ENCODE data around the gene MPZL1. TPM values are rescaled to one million over a fixed set of nuclear protein-coding genes. Genes with fewer than 3 reads are reported as not detected.

The MPZL1 gene
- total RNA-seq, 3 donors from 2014 or later: 95.6 to 117 (median 103) TPM

DNA sequence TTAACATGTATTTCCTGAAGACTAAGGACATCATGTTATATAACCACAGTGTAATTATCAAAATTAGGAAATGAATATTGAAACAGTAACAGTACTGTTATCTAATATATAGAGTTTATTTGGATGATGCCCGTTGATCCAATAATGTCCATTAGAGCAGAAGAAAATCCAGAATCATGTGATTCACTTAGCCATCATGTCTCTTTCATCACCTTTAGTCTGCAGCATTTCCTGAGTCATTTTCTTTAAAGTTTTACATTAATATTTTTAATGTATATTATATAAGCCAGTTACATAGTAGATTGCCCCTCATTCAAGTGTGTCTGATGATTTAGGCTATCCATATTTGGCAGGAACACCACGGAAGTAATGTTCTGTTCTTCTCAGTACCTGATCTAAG is 28.9 kb downstream of the MPZL1 start:
- DNase-seq (no peak), ATAC-seq (no peak)
- Histone ChIP-seq H3K36me3 (ENCODE audit: low read depth) (no peaks in the 10 kb centered on the region), H3K4me3 (no peak overlapping the region), H3K4me1 (ENCODE audit: low read depth) (peaks cover 24% of the 10 kb centered on the region), H3K9me3 (no peaks in the 10 kb centered on the region)
- intact Hi-C loops (cut with DNase I, micrococcal nuclease): no loop called here
- TF ChIP-seq, protein P1, sequence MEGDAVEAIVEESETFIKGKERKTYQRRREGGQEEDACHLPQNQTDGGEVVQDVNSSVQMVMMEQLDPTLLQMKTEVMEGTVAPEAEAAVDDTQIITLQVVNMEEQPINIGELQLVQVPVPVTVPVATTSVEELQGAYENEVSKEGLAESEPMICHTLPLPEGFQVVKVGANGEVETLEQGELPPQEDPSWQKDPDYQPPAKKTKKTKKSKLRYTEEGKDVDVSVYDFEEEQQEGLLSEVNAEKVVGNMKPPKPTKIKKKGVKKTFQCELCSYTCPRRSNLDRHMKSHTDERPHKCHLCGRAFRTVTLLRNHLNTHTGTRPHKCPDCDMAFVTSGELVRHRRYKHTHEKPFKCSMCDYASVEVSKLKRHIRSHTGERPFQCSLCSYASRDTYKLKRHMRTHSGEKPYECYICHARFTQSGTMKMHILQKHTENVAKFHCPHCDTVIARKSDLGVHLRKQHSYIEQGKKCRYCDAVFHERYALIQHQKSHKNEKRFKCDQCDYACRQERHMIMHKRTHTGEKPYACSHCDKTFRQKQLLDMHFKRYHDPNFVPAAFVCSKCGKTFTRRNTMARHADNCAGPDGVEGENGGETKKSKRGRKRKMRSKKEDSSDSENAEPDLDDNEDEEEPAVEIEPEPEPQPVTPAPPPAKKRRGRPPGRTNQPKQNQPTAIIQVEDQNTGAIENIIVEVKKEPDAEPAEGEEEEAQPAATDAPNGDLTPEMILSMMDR (IDR thresholded peaks at IDR 0.05): no peak

DNA sequence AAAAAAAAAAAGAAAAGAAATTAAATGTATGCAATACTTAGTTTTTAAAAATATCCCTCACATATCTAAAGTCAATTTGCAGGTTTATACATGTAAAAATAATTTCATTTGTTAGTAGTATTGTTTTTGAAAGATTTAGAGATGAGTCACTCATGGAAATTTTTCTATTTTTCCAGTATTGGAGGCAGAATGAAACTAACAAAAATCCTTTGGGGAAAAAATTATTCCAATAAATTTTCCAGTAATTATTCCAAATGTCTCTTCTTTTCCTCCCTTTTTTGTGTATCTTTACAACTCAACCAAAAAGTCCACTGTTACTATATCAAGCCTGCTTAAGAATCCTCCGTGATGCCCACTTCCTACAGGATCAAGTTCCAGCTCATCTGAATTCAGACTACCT is 29.9 kb downstream of the MPZL1 start:
- TF ChIP-seq, protein P1 (IDR thresholded peaks at IDR 0.05): no peak
- Histone ChIP-seq H3K9me3 (no peaks in the 10 kb centered on the region), H3K4me1 (ENCODE audit: low read depth) (peaks cover 25% of the 10 kb centered on the region), H3K36me3 (ENCODE audit: low read depth) (no peaks in the 10 kb centered on the region), H3K4me3 (no peak overlapping the region)
- DNase-seq (no peak), ATAC-seq (no peak)
- intact Hi-C loops (cut with DNase I, micrococcal nuclease): no loop called here

GRCh38 chr1:167752219-167752985 is 30.6 kb downstream of the MPZL1 start:
- H3K36me3 ChIP-seq (ENCODE audit: low read depth): no peaks in the 10 kb centered on the region
- no peak overlapping the region for H3K4me3 ChIP-seq
- DNase-seq: no peak
- no peak for ATAC-seq
- no peaks in the 10 kb centered on the region for H3K9me3 ChIP-seq
- TF ChIP-seq, protein P1 (IDR thresholded peaks at IDR 0.05): no peak
- H3K4me1 ChIP-seq (ENCODE audit: low read depth): peaks cover 32% of the 10 kb centered on the region
- intact Hi-C loops (cut with DNase I, micrococcal nuclease): no loop called here

DNA sequence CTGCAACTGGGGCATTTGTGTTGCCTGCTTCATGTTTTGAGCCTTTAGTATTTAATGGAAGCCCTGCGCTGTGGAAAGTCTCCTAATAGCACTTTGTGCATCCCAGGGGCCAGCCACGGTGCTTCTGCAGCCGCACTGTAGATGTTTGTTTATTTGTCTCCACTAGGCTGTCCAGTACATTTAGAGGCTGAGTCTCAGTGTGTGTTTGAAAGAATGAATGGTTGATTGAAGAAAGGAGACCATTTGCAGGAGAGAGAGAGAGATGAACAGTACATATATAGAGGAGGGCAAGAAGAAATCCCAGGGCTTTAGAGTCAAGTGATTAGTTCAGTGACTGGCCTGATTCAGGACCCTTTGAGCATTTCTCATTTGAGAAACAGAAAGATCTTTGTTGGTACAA is 33.9 kb downstream of the MPZL1 start:
- Histone ChIP-seq H3K4me1 (ENCODE audit: low read depth) (peaks cover 44% of the 10 kb centered on the region), H3K9me3 (no peaks in the 10 kb centered on the region), H3K36me3 (ENCODE audit: low read depth) (no peaks in the 10 kb centered on the region), H3K4me3 (no peak overlapping the region)
- no peak for ATAC-seq
- TF ChIP-seq, protein P1 (IDR thresholded peaks at IDR 0.05): no peak
- intact Hi-C loops (cut with DNase I, micrococcal nuclease): no loop called here
- no peak for DNase-seq

DNA sequence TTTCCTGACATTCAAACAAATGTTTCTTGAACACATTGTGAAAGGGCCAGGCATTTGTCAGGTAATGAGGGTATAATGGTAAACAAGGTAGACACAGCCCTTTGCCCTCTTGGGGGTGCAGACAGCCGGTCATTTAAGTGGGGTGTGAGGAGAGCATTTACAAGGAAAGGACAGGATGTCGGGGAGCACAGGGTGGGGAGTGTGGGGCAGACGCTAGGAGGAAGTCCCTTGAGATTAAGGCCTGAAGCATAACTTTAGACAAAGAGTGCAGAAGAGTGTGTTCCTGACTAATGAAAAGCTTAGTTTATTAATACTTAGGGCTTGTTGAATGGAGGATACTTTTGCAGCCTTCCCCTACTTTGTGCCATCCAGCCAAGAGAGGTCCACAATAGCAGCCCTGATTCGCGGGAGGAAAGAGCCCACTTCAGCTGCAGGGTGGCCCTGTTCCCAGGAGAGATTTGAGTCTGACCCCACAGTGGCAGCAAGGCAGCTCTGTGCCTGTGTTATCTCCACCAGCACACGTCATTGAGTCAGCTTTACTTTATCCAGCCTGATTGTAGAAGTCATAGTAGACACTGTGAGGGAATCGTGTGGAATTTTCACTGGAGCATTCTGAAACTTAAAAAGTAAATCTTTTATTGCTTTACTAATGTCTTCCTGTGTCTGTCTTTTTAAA is 35.1 kb downstream of the MPZL1 start:
- Histone ChIP-seq H3K9me3 (no peaks in the 10 kb centered on the region), H3K4me1 (ENCODE audit: low read depth) (peaks cover 44% of the 10 kb centered on the region), H3K36me3 (ENCODE audit: low read depth) (no peaks in the 10 kb centered on the region), H3K4me3 (no peak overlapping the region)
- DNase-seq (peak in 1 of 3 donors; percentile 47), ATAC-seq (peak; percentile 14)
- TF ChIP-seq, protein P1 (IDR thresholded peaks at IDR 0.05): no peak
- intact Hi-C loops (cut with DNase I, micrococcal nuclease): no loop called here

Measured in mucosa of descending colon (tissue), 3 donors.